Epithelial cell of esophagus (primary cell): ENCODE results near the gene FNDC3B.

ENCODE experiments used
- DNase-seq: peaks from one replicate; pipeline ENCODE4 v3.0.0; 2010; ENCODE audit warnings: low read depth
- H3K4me3 ChIP-seq: 2 replicates; pipeline ENCODE4 v1.5.1; 2011; ENCODE audit warnings: mild to moderate bottlenecking, low read length, control low read depth
- TF ChIP-seq, protein P1 (sequence below): IDR thresholded peaks from 2 replicates; pipeline ENCODE4 v1.5.1; 2011; ENCODE audit warnings: low read depth, mild to moderate bottlenecking, low read length, control low read depth, inconsistent platforms; ENCODE audit not compliant: insufficient read depth; ENCODE audit errors: missing control alignments

Gene FNDC3B

DNA sequence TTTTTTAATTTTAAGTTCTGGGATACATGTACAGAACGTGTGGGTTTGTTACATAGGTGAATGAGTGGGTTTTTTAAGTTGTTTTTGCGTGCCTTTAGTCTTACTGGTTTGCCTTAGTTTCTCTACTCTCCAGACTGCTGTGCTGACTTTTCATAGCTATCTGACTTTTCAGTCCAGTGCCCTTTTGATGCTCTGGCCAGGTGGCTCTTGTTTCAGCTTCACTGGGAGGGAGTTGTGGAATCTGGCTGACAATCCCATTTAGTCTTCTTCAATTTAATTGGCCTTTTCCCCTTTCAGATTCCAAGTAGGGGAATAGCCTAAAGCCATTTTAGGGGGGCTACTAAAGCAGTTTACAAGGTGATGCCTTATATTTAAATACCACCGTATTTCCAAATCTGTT, 30.1 kb downstream of the FNDC3B start:
- no peak for DNase-seq
- TF ChIP-seq, protein P1, sequence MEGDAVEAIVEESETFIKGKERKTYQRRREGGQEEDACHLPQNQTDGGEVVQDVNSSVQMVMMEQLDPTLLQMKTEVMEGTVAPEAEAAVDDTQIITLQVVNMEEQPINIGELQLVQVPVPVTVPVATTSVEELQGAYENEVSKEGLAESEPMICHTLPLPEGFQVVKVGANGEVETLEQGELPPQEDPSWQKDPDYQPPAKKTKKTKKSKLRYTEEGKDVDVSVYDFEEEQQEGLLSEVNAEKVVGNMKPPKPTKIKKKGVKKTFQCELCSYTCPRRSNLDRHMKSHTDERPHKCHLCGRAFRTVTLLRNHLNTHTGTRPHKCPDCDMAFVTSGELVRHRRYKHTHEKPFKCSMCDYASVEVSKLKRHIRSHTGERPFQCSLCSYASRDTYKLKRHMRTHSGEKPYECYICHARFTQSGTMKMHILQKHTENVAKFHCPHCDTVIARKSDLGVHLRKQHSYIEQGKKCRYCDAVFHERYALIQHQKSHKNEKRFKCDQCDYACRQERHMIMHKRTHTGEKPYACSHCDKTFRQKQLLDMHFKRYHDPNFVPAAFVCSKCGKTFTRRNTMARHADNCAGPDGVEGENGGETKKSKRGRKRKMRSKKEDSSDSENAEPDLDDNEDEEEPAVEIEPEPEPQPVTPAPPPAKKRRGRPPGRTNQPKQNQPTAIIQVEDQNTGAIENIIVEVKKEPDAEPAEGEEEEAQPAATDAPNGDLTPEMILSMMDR: no peak
- H3K4me3 ChIP-seq: no peak overlapping the region

DNA sequence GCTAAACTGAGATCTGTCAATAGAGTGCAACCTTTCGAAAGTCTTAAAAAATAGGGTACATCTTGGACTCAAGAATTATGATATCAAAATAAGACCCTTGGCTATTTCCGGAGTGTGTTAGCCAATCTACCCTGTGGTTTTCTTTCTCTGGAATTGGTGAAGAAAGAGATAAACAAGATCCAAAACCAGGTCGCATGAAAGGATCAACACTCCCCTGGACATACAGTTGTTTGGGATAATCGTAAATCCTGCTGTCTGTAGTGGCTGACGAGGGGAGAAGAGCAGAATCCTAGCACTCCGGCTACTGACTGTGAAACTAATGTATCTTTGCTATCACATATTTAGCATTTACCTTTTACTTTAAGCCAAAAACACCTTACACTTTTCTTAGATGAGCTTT, 30.9 kb downstream of the FNDC3B start:
- no peak overlapping the region for H3K4me3 ChIP-seq
- DNase-seq: no peak
- TF ChIP-seq, protein P1: no peak

DNA sequence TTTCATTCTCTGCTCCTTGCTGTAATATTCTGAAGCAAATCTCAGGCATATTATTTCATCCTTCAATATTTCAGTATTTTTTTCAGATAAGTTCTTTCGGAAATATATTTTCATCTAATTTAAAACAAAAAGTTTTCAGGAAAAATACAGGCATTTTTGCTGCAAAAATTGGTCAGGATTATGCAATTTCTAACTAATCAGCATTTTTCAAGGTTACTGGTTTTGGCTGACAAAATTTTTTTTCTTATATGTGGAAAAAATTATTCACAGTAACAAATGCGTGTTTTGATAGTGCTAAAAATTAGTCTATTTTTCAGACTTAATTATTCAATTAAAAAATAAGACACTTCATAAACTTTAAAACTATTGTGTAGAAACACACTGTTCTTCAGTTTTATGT, 31.4 kb downstream of the FNDC3B start:
- no peak overlapping the region for H3K4me3 ChIP-seq
- TF ChIP-seq, protein P1: no peak
- no peak for DNase-seq

DNA sequence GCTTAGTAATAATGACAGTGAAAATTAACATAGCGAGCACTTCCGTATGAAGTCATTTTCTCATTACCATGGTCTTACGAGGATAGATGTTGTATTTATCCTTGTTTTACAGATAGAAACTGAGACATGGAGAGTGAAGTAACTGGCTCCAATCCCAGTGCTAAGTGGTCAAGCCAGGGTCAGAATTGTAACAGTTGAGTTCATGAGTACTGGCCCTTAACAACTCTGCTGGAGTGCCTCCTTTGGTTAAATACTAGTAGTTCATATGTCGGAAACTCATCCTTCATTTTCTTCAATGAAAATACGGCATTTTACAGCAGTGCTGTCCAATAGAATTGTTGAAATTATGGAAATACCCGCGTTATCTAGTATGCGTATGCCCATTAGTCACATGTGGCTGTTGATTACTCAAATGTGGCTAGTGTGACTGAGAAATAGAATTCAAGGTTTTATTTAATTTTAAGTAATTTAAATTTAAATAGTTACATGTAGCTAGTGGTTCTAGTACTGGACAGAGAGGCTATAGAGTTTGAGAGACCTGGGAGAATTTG, 32.5 kb downstream of the FNDC3B start:
- DNase-seq: no peak
- TF ChIP-seq, protein P1: no peak

DNA sequence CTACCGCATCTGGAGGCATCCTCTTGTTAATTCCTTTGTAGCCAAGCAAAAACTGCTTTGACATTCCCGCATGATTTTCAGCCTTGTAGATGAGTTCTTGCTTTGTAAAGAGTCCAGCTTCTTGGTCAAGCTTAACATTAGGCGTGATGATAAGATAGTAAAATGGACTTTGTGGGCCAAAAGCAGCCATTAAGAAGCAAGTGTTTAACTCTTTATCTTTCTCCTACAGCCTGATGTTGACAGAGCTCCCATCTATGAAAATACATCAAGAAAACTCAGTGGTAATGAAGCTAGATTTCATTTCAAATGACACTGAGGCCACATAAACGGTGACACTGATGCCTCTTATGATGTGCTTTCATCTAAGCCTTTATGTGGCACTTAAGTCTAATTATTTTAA, 33.2 kb downstream of the FNDC3B start:
- TF ChIP-seq, protein P1: no peak
- DNase-seq: no peak
- no peak overlapping the region for H3K4me3 ChIP-seq

More for the DNA sequence above, 32.5 kb downstream of the FNDC3B start:
- H3K4me3 ChIP-seq: no peak overlapping the region

DNA sequence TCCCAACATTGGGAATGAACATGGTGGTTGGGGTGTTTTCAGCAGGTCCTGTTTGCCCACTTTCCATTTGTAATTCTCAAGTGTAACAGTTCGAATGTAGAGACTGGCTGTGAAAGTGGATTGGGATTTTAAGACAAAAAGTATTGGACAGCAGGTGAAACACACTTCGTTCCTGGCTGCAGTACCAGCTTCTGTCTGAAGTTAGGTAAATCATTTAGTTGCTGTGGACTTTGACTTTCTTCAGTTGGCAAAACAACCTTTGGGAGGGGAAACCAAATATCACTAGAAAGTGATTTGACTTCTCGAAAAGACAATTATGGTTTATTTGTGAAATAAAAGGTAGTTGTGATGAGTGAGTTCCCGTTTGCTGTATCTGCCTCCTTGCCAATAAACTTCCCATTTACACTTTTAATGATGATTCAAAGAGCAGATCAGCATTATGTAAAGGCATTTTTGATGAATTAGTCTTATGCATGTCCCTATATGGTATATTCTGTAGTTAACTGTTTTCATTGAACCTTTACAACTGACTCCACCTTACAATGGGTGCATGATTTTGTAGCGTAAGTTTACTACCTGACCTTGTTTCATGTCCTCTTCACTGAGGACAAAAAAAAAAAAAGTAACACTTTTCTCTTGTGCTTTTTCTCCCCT, 34.0 kb downstream of the FNDC3B start:
- DNase-seq: no peak
- TF ChIP-seq, protein P1: no peak
- no peak overlapping the region for H3K4me3 ChIP-seq

DNA sequence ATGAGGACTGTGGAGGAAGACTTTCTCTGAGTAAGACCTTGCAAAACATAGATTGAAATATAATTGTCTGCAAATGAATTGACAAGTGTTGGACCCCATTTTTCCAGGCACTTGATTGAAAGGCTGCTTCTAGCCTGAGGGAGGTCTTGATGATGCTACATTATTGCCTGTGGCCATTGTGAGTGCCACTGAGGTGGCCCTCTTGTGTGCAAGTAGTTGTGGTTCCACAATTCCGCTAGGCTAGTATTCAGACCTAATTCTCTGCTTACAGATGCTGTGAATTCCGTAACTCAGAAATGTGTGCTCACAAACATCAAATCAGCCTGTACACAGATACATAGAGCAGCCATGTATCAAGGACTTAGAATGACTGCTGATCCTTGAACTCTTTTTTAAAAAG, 34.7 kb downstream of the FNDC3B start:
- no peak for DNase-seq
- TF ChIP-seq, protein P1: no peak
- no peak overlapping the region for H3K4me3 ChIP-seq
